Activated CD4-positive, alpha-beta T cell treated with anti-CD3 and anti-CD28 coated beads, Interleukin-2, amount 10 ng/mL, durations not matched to agents 7 days and 5 days (primary cell): ENCODE measurements around the gene SHPK. TPM values are rescaled to one million over a fixed set of nuclear protein-coding genes. Genes with fewer than 3 reads are reported as not detected.
A peak's percentile ranks its signal among the peaks of the same experiment; 100 is the strongest.
"Not testable (repeated sequence)": the region's sequence is repeated elsewhere in the genome, so short reads cannot be mapped to it uniquely, and the experiment has no call there.

Source experiments
- CTCF ChIA-PET: fragments of 350-600 bp; sonication (Branson Sonifier 250); formaldehyde crosslinking; loops from one replicate; lab custom pipeline; 2021; ENCODE audit warnings: antibody characterized with exemption; lab: Charles Lee
- POLR2A ChIA-PET: fragments of 350-600 bp; sonication (Branson Sonifier 250); formaldehyde crosslinking; loops from one replicate; lab custom pipeline; 2021; ENCODE audit warnings: antibody characterized with exemption; lab: Charles Lee
- DNase-seq: peaks from one replicate; pipeline ENCODE4 v3.0.0-alpha.2; 2020
- H3K27ac Mint-ChIP-seq: one replicate; pipeline ENCODE4 v1.8.0; 2021; ENCODE audit warnings: mild to moderate bottlenecking, moderate library complexity, mixed read lengths
- H3K27me3 Mint-ChIP-seq: one replicate; pipeline ENCODE4 v1.8.0; 2021; ENCODE audit warnings: mixed read lengths
- H3K36me3 Mint-ChIP-seq: one replicate; pipeline ENCODE4 v1.8.0; 2021; ENCODE audit warnings: low read depth, mixed read lengths
- H3K4me1 Mint-ChIP-seq: one replicate; pipeline ENCODE4 v1.8.0; 2021; ENCODE audit warnings: mixed read lengths
- H3K4me3 Mint-ChIP-seq: one replicate; pipeline ENCODE4 v1.8.0; 2021; ENCODE audit warnings: mild to moderate bottlenecking, moderate library complexity, mixed read lengths
- H3K9me3 Mint-ChIP-seq: one replicate; pipeline ENCODE4 v1.8.0; 2021; ENCODE audit warnings: mixed read lengths
- total RNA-seq, 2 experiments: library from RNA; stranded (reverse); gene quantifications; one replicate each; pipeline ENCODE4 v1.2.3, GENCODE V29; 2021

The SHPK gene
- total RNA-seq, 2 experiments from 2014 or later: 11.5 to 12.3 TPM

GRCh38 chr17:3569534-3570137, 66.4 kb downstream of the SHPK start:
- ChIA-PET CTCF (no interaction called here), POLR2A (no interaction called here)
- Mint-ChIP-seq H3K4me3 (no peak overlapping the region), H3K4me1 (no peaks in the 10 kb centered on the region), H3K27ac (no peak overlapping the region), H3K27me3 (no peaks in the 10 kb centered on the region), H3K36me3 (no peaks in the 10 kb centered on the region), H3K9me3 (no peaks in the 10 kb centered on the region)
- no peak for DNase-seq

DNA sequence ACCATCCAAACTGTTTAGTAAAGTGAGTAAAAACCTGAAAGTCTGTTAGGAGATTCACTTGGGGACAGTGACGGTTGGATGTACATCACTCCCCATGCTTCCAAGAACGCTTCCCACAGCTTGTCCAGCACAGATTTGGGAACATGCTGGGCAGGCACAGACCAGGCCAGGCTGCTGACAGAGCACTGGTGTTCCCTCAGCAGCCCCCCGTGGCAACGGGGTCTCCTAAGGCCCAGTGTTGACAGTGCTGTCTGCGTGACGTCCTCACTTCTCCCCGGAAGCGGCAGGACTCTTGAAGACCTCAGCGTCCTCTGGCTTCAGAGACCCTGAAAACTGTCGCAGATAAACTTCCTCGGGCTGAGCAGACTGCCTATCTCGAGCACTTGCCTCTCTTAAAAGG, 69.5 kb downstream of the SHPK start:
- peaks cover 4% of the 10 kb centered on the region for H3K4me1 Mint-ChIP-seq
- POLR2A ChIA-PET: no interaction called here
- no peaks in the 10 kb centered on the region for H3K9me3 Mint-ChIP-seq
- CTCF ChIA-PET: interaction anchor here (0.7 kb wide), 1 partner anchor 11 kb away, joined by 3 read pairs; no protein-coding TSS in a partner anchor
- H3K4me3 Mint-ChIP-seq: no peak overlapping the region
- no peaks in the 10 kb centered on the region for H3K27me3 Mint-ChIP-seq
- no peak for DNase-seq
- H3K36me3 Mint-ChIP-seq: no peaks in the 10 kb centered on the region
- no peak overlapping the region for H3K27ac Mint-ChIP-seq

DNA sequence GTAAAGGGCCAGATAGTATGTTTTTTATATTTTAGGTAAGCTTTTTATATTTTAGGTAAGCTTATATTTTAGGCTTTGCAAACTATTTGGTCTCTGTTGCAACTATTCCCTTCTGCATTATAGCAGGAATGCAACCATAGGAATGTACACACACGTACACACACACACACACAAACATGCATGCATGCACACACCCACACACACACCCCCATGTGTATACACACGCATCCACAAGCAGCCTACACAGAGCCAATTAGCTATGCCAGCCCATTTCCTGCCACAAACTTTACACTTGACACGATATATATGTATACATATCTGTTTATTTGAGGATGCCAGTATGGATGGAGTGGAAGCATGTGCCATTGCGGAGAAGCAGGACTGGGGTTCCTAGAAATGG, 70.9 kb downstream of the SHPK start:
- H3K4me1 Mint-ChIP-seq: peaks cover 4% of the 10 kb centered on the region
- H3K9me3 Mint-ChIP-seq: no peaks in the 10 kb centered on the region
- no peaks in the 10 kb centered on the region for H3K36me3 Mint-ChIP-seq
- H3K4me3 Mint-ChIP-seq: no peak overlapping the region
- DNase-seq: no peak
- H3K27ac Mint-ChIP-seq: no peak overlapping the region
- CTCF ChIA-PET: no interaction called here
- POLR2A ChIA-PET: no interaction called here
- no peaks in the 10 kb centered on the region for H3K27me3 Mint-ChIP-seq

- POLR2A ChIA-PET, H3K4me3 Mint-ChIP-seq, H3K4me1 Mint-ChIP-seq, H3K36me3 Mint-ChIP-seq, H3K9me3 Mint-ChIP-seq, CTCF ChIA-PET, H3K27me3 Mint-ChIP-seq, H3K27ac Mint-ChIP-seq, DNase-seq: not testable (repeated sequence)
Observed at GRCh38 chr17:3564241-3564640, 71.8 kb downstream of the SHPK start.

DNA sequence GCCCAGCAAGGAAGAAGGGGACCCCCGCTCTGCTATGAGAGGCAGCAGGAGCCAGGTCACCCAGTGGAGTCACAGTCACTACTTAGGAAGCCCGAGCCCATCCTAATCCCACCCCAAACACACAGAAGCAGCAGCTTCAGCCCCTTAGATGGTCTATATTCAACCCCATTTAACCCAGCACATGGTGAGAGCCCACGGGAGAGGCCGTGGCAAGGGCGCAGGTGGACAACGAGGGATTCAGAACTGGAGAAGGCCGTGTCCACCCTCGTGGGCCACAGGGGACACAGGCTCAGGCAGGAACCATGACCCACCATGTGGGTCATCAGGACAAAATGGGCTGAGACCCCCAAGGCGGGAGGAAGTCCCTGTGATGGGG, 76.8 kb downstream of the SHPK start:
- H3K4me3 Mint-ChIP-seq: no peak overlapping the region
- H3K9me3 Mint-ChIP-seq: no peaks in the 10 kb centered on the region
- POLR2A ChIA-PET: no interaction called here
- DNase-seq: no peak
- H3K36me3 Mint-ChIP-seq: no peaks in the 10 kb centered on the region
- no peak overlapping the region for H3K27ac Mint-ChIP-seq
- H3K4me1 Mint-ChIP-seq: peaks cover 12% of the 10 kb centered on the region
- H3K27me3 Mint-ChIP-seq: no peaks in the 10 kb centered on the region
- CTCF ChIA-PET: no interaction called here

DNA sequence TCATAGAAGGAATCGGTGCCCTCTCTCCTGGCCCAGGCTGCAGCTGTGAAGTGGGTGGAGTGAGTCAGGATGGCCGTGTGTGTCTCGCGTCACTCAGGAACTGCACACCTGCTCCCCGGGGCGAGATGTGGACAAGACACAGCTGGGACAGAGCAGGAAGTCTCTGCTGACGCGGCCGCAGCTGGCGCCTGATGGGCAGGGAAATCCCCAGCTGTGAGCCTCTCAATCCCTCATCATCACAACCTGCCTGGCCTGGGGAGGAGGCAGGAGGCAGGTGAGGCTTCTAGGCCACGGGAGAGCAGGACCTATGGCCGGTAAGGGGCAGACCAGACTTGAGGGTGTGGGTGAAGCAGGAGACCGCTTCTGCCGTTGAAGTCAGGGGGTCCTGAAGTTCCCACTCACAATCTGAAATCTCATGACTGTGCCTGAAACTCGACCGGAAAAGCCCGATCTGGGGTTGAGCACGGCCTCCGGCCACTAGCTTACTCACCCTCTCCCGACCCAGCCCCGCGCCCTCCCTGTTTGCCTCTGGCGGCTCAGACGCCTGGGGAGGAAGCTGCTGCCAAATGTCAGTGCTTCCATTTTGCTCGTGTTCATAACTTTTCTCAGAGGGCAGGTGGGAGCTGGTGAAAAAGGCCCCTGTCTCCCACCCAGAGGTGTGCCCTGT, 77.3 kb downstream of the SHPK start:
- H3K4me1 Mint-ChIP-seq: peaks cover 12% of the 10 kb centered on the region
- POLR2A ChIA-PET: interaction anchor here (0.6 to 0.9 kb wide), 2 partner anchors 9 to 77 kb away, joined by 3 read pairs; partner anchors contain the start of gene SHPK
- no peaks in the 10 kb centered on the region for H3K27me3 Mint-ChIP-seq
- peak; percentile 34 for DNase-seq
- CTCF ChIA-PET: no interaction called here
- H3K4me3 Mint-ChIP-seq: no peak overlapping the region
- no peaks in the 10 kb centered on the region for H3K9me3 Mint-ChIP-seq
- H3K27ac Mint-ChIP-seq: peak overlapping the region; percentile 52
- no peaks in the 10 kb centered on the region for H3K36me3 Mint-ChIP-seq

Other genes starting within 250 kb of the SHPK start
- 1 to 10 TPM; 1.4 to 2.0 TPM for gene OR3A2, start 249.9 kb downstream of the SHPK start, total RNA-seq
- gene OR1E1, start 237.8 kb downstream of the SHPK start, total RNA-seq: not detected
- not detected for gene OR3A3, start 224.9 kb downstream of the SHPK start, total RNA-seq
- not detected for gene OR1E2, start 202.4 kb downstream of the SHPK start, total RNA-seq
- gene SPATA22, start 164.4 kb downstream of the SHPK start, total RNA-seq: under 1 TPM; 0.81 to 0.89 TPM
- gene ASPA, start 160.3 kb downstream of the SHPK start, total RNA-seq: not detected
- under 1 TPM; 0.10 to 0.27 TPM for gene TRPV3, start 78.4 kb downstream of the SHPK start, total RNA-seq
- 1 to 10 TPM; 3.1 to 4.3 TPM for gene TRPV1, start 26.8 kb downstream of the SHPK start, total RNA-seq
- gene CTNS, start 510 bp upstream of the SHPK start, total RNA-seq: 10 to 100 TPM; 10.3 TPM
- gene TAX1BP3, start 32.3 kb upstream of the SHPK start, total RNA-seq: 10 to 100 TPM; 17.4 to 18.4 TPM
- gene EMC6, start 32.6 kb upstream of the SHPK start, total RNA-seq: 10 to 100 TPM; 34.8 to 37.3 TPM
- gene P2RX5, start 59.9 kb upstream of the SHPK start, total RNA-seq: 10 to 100 TPM; 33.6 to 39.4 TPM
- gene HASPIN, start 87.7 kb upstream of the SHPK start, total RNA-seq: 10 to 100 TPM; 27.6 to 31.2 TPM
- gene ITGAE, start 164.9 kb upstream of the SHPK start, total RNA-seq: 10 to 100 TPM; 18.3 to 20.9 TPM
- 10 to 100 TPM; 43.6 to 43.7 TPM for gene NCBP3, start 210.0 kb upstream of the SHPK start, total RNA-seq